K562 (cell line): ENCODE measurements around the gene ODAD3. TPM values are rescaled to one million over a fixed set of nuclear protein-coding genes. Genes with fewer than 3 reads are reported as not detected.

ENCODE experiments used
- ATAC-seq: fragments of 200-7000 bp; cut with Tn5 transposase; 3 replicates; pipeline ENCODE4 v1.9.1; 2020; ENCODE audit warnings: moderate library complexity
- BruUV-seq: library from RNA; stranded (reverse); fragments of 400-500 nt; replicated peaks from 2 replicates; lab custom pipeline; 2021; lab: Mats Ljungman, UMichigan
- CTCF ChIA-PET: fragments of 300-600 bp; formaldehyde crosslinking; extraction: SDS; loops from one replicate; lab custom pipeline; 2021; ENCODE audit warnings: low intra/inter-chr PET ratio; lab: Yijun Ruan, JAX
- POLR2A ChIA-PET: fragments of 300-600, 350-650 bp; sonication (Branson Sonifier 250); formaldehyde crosslinking; extraction: SDS; loops from one replicate; lab custom pipeline; 2021; ENCODE audit warnings: antibody characterized with exemption, inconsistent platforms; lab: Yijun Ruan, JAX
- DNase-seq, 4 experiments: peaks; one replicate each; pipeline versions ENCODE4 v3.0.0 to v3.0.0-alpha.2; 2011 to 2018; ENCODE audit warnings: low spot score in 3 of 4, mixed read lengths in 3 of 4; ENCODE audit errors: extremely low read depth in 1 of 4
- FAIRE-seq: peaks from 2 replicates; lab custom pipeline; 2011; peaks lifted over from hg19 to GRCh38; lab: Jason Lieb, UNC
- H2AFZ ChIP-seq: 2 replicates; pipeline ENCODE4 v1.6.0; 2011; ENCODE audit warnings: low read depth, low read length, control low read depth, inconsistent platforms
- H3K27ac ChIP-seq: fragments of 200-600 bp; 3 replicates; pipeline ENCODE4 v1.8.0; 2011; ENCODE audit warnings: low read depth, mild to moderate bottlenecking, control low read depth, inconsistent platforms, low read length, moderate library complexity, mixed read lengths; ENCODE audit errors: extremely low read depth
- H3K27me3 ChIP-seq, 2 experiments: fragments of 300-600 bp in 1 of 2; 2 replicates in 1 of 2; 3 replicates in 1 of 2; pipeline versions ENCODE4 v1.6.0 to v1.8.0; 2011; ENCODE audit warnings: inconsistent platforms in 2 of 2, low read length in 2 of 2, mild to moderate bottlenecking in 1 of 2, mixed read lengths in 1 of 2, moderate library complexity in 1 of 2; ENCODE audit not compliant: control insufficient read depth in 2 of 2, insufficient read depth in 2 of 2
- H3K36me3 ChIP-seq: fragments of 300-600 bp; 3 replicates; pipeline ENCODE4 v1.8.0; 2011; ENCODE audit warnings: mild to moderate bottlenecking, low read length, inconsistent platforms; ENCODE audit not compliant: control insufficient read depth, insufficient read depth
- H3K4me1 ChIP-seq, 2 experiments: fragments of 200-600 bp in 1 of 2; replicated peaks in 1 of 2; 2 replicates in 1 of 2; 3 replicates in 1 of 2; pipeline versions ENCODE4 v1.5.1 to v1.8.0; 2011; ENCODE audit warnings: inconsistent platforms in 2 of 2, low read length in 2 of 2, mild to moderate bottlenecking in 1 of 2, mixed read lengths in 1 of 2, moderate library complexity in 1 of 2; ENCODE audit not compliant: control insufficient read depth in 2 of 2, insufficient read depth in 2 of 2
- H3K4me2 ChIP-seq: 2 replicates; pipeline ENCODE4 v1.6.1; 2011; ENCODE audit warnings: low read length, control low read depth, inconsistent platforms, mixed read lengths; ENCODE audit not compliant: insufficient read depth
- H3K4me3 ChIP-seq: fragments of 200-600 bp; sonication (generic), shearing (Covaris generic); 2 replicates; pipeline ENCODE4 v1.5.1; 2016; ENCODE audit warnings: control low read depth, inconsistent platforms
- H3K79me2 ChIP-seq: fragments of 200-600 bp; 3 replicates; pipeline ENCODE4 v1.8.0; 2011; ENCODE audit warnings: low read length, inconsistent platforms; ENCODE audit not compliant: control insufficient read depth, insufficient read depth
- H3K9ac ChIP-seq, 2 experiments: 2 replicates each; pipeline versions ENCODE4 v1.6.0 to v1.6.1; 2011; ENCODE audit warnings: low read depth in 2 of 2, low read length in 2 of 2, control low read depth in 1 of 2, inconsistent platforms in 1 of 2, mild to moderate bottlenecking in 1 of 2, mixed read lengths in 1 of 2; ENCODE audit not compliant: insufficient read depth in 1 of 2
- H3K9me1 ChIP-seq: one replicate; pipeline ENCODE4 v1.6.0; 2011; ENCODE audit warnings: inconsistent platforms, mild to moderate bottlenecking, low read length, moderate library complexity; ENCODE audit not compliant: control insufficient read depth, insufficient read depth
- H3K9me3 ChIP-seq: replicated peaks from 2 replicates; pipeline ENCODE4 v1.5.1; 2011; ENCODE audit warnings: low read depth, low read length, inconsistent platforms; ENCODE audit not compliant: control insufficient read depth, insufficient read depth
- H4K20me1 ChIP-seq: replicated peaks from 2 replicates; pipeline ENCODE4 v1.6.1; 2011; ENCODE audit warnings: low read length, inconsistent platforms, mixed read lengths; ENCODE audit not compliant: control insufficient read depth, insufficient read depth
- ARHGAP35 ChIP-seq: fragments of 450-650 bp; IDR thresholded peaks from 2 replicates; pipeline ENCODE4 v1.6.1; 2018; ENCODE audit not compliant: partially characterized antibody
- CBX5 ChIP-seq: IDR thresholded peaks from 2 replicates; pipeline ENCODE4 v1.6.1; 2014; ENCODE audit warnings: low read depth, borderline replicate concordance
- POLR2G ChIP-seq: fragments of 200-400 bp; formaldehyde crosslinking; IDR thresholded peaks from 2 replicates; pipeline ENCODE4 v1.6.1; 2017; ENCODE audit warnings: low read depth, mild to moderate bottlenecking, antibody characterized with exemption, low read length, moderate library complexity
- RNF2 ChIP-seq: sonication (generic); IDR thresholded peaks from 2 replicates; pipeline ENCODE4 v1.6.1; 2016
- WGBS: fragments of 100-300 bp; shearing (Covaris generic); methylation state at CpG from one replicate; pipeline ENCODE4 v1.1.6; 2016; ENCODE audit warnings: low coverage, mixed read lengths; ENCODE audit not compliant: insufficient coverage; ENCODE audit errors: missing lambda C conversion rate; 5-methylcytosine and 5-hydroxymethylcytosine counted together
- in situ Hi-C: fragments of 300-500 bp; cut with MboI; formaldehyde crosslinking; loops from 4 replicates; pipeline ENCODE4 v1.15.0; 2018; ENCODE audit warnings: inconsistent platforms, mixed read lengths
- intact Hi-C: fragments of 100-400 bp; cut with micrococcal nuclease; formaldehyde crosslinking; loops from 2 replicates; pipeline ENCODE4 v1.14.2; 2022
- polyA plus RNA-seq, 8 experiments: library from polyadenylated mRNA; depleted of rRNA in 4 of 8; stranded (reverse) in 5 of 8; unstranded in 3 of 8; fragments of >200 nt; fragmentation: Nextera tagmentation in 2 of 8; fragmentation: Illumina TruSeq in 1 of 8; extraction: Ambion mirVana in 2 of 8; extraction: Trizol in 1 of 8; gene quantifications; 2 replicates each; pipeline versions ENCODE4 v1.2.1 to v1.2.3, GENCODE V29; 2011 to 2014; ENCODE audit warnings: inconsistent platforms in 1 of 8, missing spikeins in 1 of 8
- total RNA-seq, 7 experiments: library from RNA; depleted of rRNA in 6 of 7; stranded (reverse); fragments of >200 nt in 6 of 7; fragmentation: Illumina TruSeq in 2 of 7; extraction: Trizol in 2 of 7; gene quantifications; 2 replicates each; pipeline versions ENCODE4 v1.2.1 to v1.2.3, GENCODE V29; 2011 to 2021; ENCODE audit warnings: low replicate concordance in 1 of 7
- TF ChIP-seq, protein P1 (sequence below), 2 experiments: fragments of 200-800 bp in 1 of 2; sonication (Bioruptor generic) in 1 of 2; sonication (generic) in 1 of 2; formaldehyde crosslinking in 1 of 2; IDR thresholded peaks in 1 of 2; conservative IDR thresholded peaks in 1 of 2; 2 replicates each; pipeline versions ENCODE4 v1.5.0 to v1.6.1; 2016 to 2020; ENCODE audit warnings: missing compliant biosample characterization in 1 of 2, missing genetic modification characterization in 1 of 2, missing genetic modification reagents in 1 of 2

The ODAD3 gene
- total and polyA plus RNA-seq, 9 of the 15 experiments (the other 6 are each of a cell fraction or from before 2014, with no cell fraction given): 0.07 to 0.72 (median 0.14) TPM; not detected in 2

DNA sequence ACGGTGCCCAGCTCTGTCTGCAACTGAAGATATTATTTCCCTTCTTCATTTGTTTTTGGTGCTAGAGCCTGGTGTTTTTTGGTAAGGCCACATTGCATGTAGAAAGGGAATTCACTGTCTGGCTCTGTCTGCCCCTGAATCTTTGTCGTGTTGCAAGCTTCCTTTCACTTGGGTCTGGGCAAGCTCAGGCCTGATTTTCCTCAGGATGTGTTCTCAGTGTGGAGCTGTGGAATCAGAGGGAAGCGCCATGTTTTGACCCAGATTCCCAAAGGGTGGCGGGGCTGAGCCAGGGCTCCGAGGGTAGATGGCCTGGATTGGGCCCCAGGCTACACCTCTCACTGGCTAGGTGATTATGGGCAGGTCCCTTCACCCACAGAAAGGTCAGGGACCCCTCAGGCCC lies 9.1 kb upstream of the ODAD3 start (continued):
- TF ChIP-seq, protein P1, sequence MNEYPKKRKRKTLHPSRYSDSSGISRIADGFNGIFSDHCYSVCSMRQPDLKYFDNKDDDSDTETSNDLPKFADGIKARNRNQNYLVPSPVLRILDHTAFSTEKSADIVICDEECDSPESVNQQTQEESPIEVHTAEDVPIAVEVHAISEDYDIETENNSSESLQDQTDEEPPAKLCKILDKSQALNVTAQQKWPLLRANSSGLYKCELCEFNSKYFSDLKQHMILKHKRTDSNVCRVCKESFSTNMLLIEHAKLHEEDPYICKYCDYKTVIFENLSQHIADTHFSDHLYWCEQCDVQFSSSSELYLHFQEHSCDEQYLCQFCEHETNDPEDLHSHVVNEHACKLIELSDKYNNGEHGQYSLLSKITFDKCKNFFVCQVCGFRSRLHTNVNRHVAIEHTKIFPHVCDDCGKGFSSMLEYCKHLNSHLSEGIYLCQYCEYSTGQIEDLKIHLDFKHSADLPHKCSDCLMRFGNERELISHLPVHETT (CRISPR knock-in tag; conservative IDR thresholded peaks at IDR 0.05 in 1 of 2, IDR thresholded peaks at IDR 0.05 in 1 of 2): no peak
- TF ChIP-seq ARHGAP35 (no peak), CBX5 (no peak), POLR2G (no peak)

GRCh38 chr19:11437955-11438354 lies 3.0 kb upstream of the ODAD3 start:
- no peak for TF ChIP-seq RNF2
- ATAC-seq (no peak), DNase-seq (no peak), FAIRE-seq (no peak)
- 80% methylated on average over 8 of the region's 9 CpGs for WGBS
- no TSS peak for BruUV-seq
- Histone ChIP-seq H3K27me3 (no peaks in the 10 kb centered on the region), H2AFZ (no peak overlapping the region), H3K79me2 (peaks cover 20% of the 10 kb centered on the region), H3K9me1 (peaks cover 5% of the 10 kb centered on the region), H3K4me2 (no peak overlapping the region), H3K4me1 (peaks cover 11 to 22% of the 10 kb centered on the region in 2 experiments; a peak in 4 of 5 replicates), H3K9ac (0 out of 4 replicates have a peak overlapping the region, but pooled peaks of 1 of the 2 experiments have one; percentile 2), H3K27ac (no peak overlapping the region), H4K20me1 (0 out of 2 replicates have a peak, but pooled peaks cover 4% of the 10 kb centered on the region), H3K36me3 (peaks cover 61% of the 10 kb centered on the region), H3K9me3 (no peaks in the 10 kb centered on the region), H3K4me3 (no peak overlapping the region)
- in situ Hi-C loops: loop anchor here (5.0 kb wide), 1 partner anchor 141 kb away; the partner anchor contains the start of gene TSPAN16
- POLR2A ChIA-PET: interaction anchor here (1.2 kb wide), 1 partner anchor 55 kb away, joined by 4 read pairs; no protein-coding TSS in a partner anchor
- CTCF ChIA-PET: no interaction called here
- intact Hi-C loops: no loop called here
